ENCODE measurements around the gene RAD52. TPM values are rescaled to one million over a fixed set of nuclear protein-coding genes. Genes with fewer than 3 reads are reported as not detected.

Gene RAD52
- total RNA-seq, 2 donors from 2014 or later = 19.4 to 28.8 TPM

DNA sequence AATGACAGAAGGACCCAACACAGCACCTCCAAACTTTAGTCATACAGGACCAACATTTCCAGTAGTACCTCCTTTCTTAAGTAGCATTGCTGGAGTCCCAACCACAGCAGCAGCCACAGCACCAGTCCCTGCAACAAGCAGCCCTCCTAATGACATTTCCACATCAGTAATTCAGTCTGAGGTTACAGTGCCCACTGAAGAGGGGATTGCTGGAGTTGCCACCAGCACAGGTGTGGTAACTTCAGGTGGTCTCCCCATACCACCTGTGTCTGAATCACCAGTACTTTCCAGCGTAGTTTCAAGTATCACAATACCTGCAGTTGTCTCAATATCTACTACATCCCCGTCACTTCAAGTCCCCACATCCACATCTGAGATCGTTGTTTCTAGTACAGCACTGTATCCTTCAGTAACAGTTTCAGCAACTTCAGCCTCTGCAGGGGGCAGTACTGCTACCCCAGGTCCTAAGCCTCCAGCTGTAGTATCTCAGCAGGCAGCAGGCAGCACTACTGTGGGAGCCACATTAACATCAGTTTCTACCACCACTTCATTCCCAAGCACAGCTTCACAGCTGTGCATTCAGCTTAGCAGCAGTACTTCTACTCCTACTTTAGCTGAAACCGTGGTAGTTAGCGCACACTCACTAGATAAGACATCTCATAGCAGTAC lies 64.6 kb downstream of the RAD52 start:
- H3K36me3 ChIP-seq = peaks cover 54% of the 10 kb centered on the region
- intact Hi-C loops (cut with DNase I) = no loop called here
- DNase-seq = no peak
- no peak overlapping the region for H3K4me3 ChIP-seq
- no peaks in the 10 kb centered on the region for H3K4me1 ChIP-seq
- no peak overlapping the region for H3K27ac ChIP-seq
- no peaks in the 10 kb centered on the region for H3K9me3 ChIP-seq
- no peak overlapping the region for H3K9ac ChIP-seq (ENCODE audit: low read depth in 2 of 2, low read length in 2 of 2)
- no peaks in the 10 kb centered on the region for H3K27me3 ChIP-seq
- TF ChIP-seq, protein P1, sequence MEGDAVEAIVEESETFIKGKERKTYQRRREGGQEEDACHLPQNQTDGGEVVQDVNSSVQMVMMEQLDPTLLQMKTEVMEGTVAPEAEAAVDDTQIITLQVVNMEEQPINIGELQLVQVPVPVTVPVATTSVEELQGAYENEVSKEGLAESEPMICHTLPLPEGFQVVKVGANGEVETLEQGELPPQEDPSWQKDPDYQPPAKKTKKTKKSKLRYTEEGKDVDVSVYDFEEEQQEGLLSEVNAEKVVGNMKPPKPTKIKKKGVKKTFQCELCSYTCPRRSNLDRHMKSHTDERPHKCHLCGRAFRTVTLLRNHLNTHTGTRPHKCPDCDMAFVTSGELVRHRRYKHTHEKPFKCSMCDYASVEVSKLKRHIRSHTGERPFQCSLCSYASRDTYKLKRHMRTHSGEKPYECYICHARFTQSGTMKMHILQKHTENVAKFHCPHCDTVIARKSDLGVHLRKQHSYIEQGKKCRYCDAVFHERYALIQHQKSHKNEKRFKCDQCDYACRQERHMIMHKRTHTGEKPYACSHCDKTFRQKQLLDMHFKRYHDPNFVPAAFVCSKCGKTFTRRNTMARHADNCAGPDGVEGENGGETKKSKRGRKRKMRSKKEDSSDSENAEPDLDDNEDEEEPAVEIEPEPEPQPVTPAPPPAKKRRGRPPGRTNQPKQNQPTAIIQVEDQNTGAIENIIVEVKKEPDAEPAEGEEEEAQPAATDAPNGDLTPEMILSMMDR (IDR thresholded peaks at IDR 0.05) = no peak

DNA sequence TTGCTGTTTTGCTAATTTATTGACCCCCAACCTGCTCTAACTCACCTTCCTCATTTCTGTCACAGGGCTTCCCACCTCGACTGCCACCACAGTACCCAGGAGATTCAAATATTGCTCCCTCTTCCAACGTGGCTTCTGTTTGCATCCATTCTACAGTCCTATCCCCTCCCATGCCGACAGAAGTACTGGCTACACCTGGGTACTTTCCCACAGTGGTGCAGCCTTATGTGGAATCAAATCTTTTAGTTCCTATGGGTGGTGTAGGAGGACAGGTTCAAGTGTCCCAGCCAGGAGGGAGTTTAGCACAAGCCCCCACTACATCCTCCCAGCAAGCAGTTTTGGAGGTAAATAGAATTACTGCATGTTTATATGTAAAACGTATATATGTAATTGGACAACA lies 68.8 kb downstream of the RAD52 start:
- H3K9me3 ChIP-seq = no peaks in the 10 kb centered on the region
- H3K9ac ChIP-seq (ENCODE audit: low read depth in 2 of 2, low read length in 2 of 2) = no peak overlapping the region
- H3K4me1 ChIP-seq = no peaks in the 10 kb centered on the region
- no peaks in the 10 kb centered on the region for H3K27me3 ChIP-seq
- intact Hi-C loops (cut with DNase I) = no loop called here
- H3K4me3 ChIP-seq = no peak overlapping the region
- H3K27ac ChIP-seq = no peak overlapping the region
- no peak for DNase-seq
- TF ChIP-seq, protein P1 (IDR thresholded peaks at IDR 0.05) = no peak
- peaks cover 46% of the 10 kb centered on the region for H3K36me3 ChIP-seq

DNA sequence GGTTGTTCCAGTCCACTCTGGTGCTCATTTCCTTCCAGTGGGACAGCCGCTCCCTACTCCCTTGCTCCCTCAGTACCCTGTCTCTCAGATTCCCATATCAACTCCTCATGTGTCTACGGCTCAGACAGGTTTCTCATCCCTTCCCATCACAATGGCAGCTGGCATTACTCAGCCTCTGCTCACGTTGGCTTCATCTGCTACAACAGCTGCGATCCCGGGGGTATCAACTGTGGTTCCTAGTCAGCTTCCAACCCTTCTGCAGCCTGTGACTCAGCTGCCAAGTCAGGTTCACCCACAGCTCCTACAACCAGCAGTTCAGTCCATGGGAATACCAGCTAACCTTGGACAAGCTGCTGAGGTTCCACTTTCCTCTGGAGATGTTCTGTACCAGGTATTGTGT lies 69.9 kb downstream of the RAD52 start:
- Histone ChIP-seq H3K27me3 (no peaks in the 10 kb centered on the region), H3K27ac (no peak overlapping the region), H3K9ac (ENCODE audit: low read depth in 2 of 2, low read length in 2 of 2) (no peak overlapping the region), H3K36me3 (peaks cover 36% of the 10 kb centered on the region), H3K4me3 (no peak overlapping the region), H3K4me1 (no peaks in the 10 kb centered on the region), H3K9me3 (no peaks in the 10 kb centered on the region)
- TF ChIP-seq, protein P1 (IDR thresholded peaks at IDR 0.05) = no peak
- DNase-seq = no peak
- intact Hi-C loops (cut with DNase I) = no loop called here

DNA sequence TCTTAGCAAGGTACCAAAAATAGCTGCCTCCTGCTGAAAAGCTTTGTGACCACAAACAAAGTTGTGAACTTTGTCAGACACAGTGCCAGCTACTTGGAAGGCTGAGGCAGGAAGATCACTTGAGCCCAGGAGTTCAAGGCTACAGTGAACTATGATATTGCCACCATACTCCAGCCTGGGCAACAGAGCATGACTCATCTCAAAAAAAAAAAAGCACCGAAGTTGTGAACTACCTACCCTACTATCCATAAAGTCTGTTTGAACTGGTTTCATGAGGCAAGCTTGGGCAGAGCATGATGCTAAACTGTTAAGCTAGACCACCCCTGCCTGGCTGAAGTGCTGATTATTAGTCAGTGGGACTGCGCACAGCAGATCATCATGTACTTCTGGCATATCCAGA lies 75.5 kb downstream of the RAD52 start:
- Histone ChIP-seq H3K9ac (ENCODE audit: low read depth in 2 of 2, low read length in 2 of 2) (no peak overlapping the region), H3K9me3 (no peaks in the 10 kb centered on the region), H3K27me3 (no peaks in the 10 kb centered on the region), H3K36me3 (peaks cover 4% of the 10 kb centered on the region), H3K4me3 (no peak overlapping the region), H3K4me1 (no peaks in the 10 kb centered on the region), H3K27ac (no peak overlapping the region)
- DNase-seq = no peak
- intact Hi-C loops (cut with DNase I) = no loop called here
- TF ChIP-seq, protein P1 (IDR thresholded peaks at IDR 0.05) = no peak

DNA sequence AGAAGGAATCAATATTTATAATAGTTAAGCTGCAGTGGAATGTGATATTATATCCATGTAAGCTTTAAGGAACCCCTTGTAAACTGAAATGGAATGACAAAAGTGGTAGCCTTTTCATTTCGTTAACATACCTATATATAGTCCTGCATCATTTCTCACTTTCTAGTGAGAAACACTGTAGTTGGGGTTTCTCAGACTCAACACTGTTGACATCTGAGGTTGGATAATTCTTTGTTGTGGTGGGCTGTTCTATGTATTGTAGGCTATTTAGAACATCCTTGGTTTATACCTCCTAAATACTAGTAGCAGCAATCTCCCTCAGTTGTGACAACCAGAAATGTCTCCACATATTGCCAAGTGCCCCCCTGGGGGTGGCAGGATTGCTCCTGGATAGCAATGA lies 79.1 kb downstream of the RAD52 start:
- intact Hi-C loops (cut with DNase I) = no loop called here
- H3K9me3 ChIP-seq = no peaks in the 10 kb centered on the region
- H3K4me1 ChIP-seq = no peaks in the 10 kb centered on the region
- no peak for DNase-seq
- peaks cover 4% of the 10 kb centered on the region for H3K36me3 ChIP-seq
- no peak overlapping the region for H3K9ac ChIP-seq (ENCODE audit: low read depth in 2 of 2, low read length in 2 of 2)
- TF ChIP-seq, protein P1 (IDR thresholded peaks at IDR 0.05) = no peak
- no peak overlapping the region for H3K4me3 ChIP-seq
- no peaks in the 10 kb centered on the region for H3K27me3 ChIP-seq
- H3K27ac ChIP-seq = no peak overlapping the region

Data from colonic mucosa (tissue), 4 donors.